OCI-LY7 (cell line): ENCODE results near the gene NARS2.

ENCODE experiments used
- CTCF ChIP-seq: fragments of 200-600 bp; sonication (generic); conservative IDR thresholded peaks from 2 replicates; pipeline ENCODE4 v1.5.1; 2014; ENCODE audit warnings: mild to moderate bottlenecking, antibody characterized with exemption, low read length, moderate library complexity, mixed read lengths
- EZH2phosphoT487 ChIP-seq: fragments of 200-600 bp; sonication (generic); IDR thresholded peaks from 2 replicates; pipeline ENCODE4 v1.6.1; 2018; ENCODE audit warnings: low read depth, borderline replicate concordance, mild to moderate bottlenecking, mixed run types, antibody characterized with exemption, low read length, moderate library complexity, mixed read lengths

GRCh38 chr11:78457448-78457847 is 117.2 kb downstream of the NARS2 start:
- TF ChIP-seq CTCF (no peak), EZH2phosphoT487 (no peak)
